ENCODE measurements around the gene MBNL1. TPM values are rescaled to one million over a fixed set of nuclear protein-coding genes. Genes with fewer than 3 reads are reported as not detected.

Gene MBNL1
- total RNA-seq, 1 experiment from 2014 or later = 130 TPM

GRCh38 chr3:152460936-152461335, 192.2 kb downstream of the MBNL1 start:
- DNase-seq (ENCODE audit: extremely low read depth, low read depth) = no peak

GRCh38 chr3:152461460-152461859, 192.7 kb downstream of the MBNL1 start:
- DNase-seq (ENCODE audit: extremely low read depth, low read depth) = no peak

- peak; percentile 21 for DNase-seq (ENCODE audit: extremely low read depth, low read depth)
Observed at GRCh38 chr3:152466784-152467183, 198.1 kb downstream of the MBNL1 start.

- no peak for DNase-seq (ENCODE audit: extremely low read depth, low read depth)
Observed at GRCh38 chr3:152469248-152470025, 200.7 kb downstream of the MBNL1 start.

GRCh38 chr3:152470095-152470494, 201.4 kb downstream of the MBNL1 start:
- DNase-seq (ENCODE audit: extremely low read depth, low read depth) = no peak

GRCh38 chr3:152470893-152471292, 202.2 kb downstream of the MBNL1 start:
- DNase-seq (ENCODE audit: extremely low read depth, low read depth) = no peak

- DNase-seq (ENCODE audit: extremely low read depth, low read depth) = peak; percentile 54
Observed at GRCh38 chr3:152471814-152472671, 203.3 kb downstream of the MBNL1 start.

GRCh38 chr3:152472672-152472954, 203.9 kb downstream of the MBNL1 start:
- no peak for DNase-seq (ENCODE audit: extremely low read depth, low read depth)

- DNase-seq (ENCODE audit: extremely low read depth, low read depth) = peak; percentile 25
Observed at GRCh38 chr3:152474585-152474984, 205.9 kb downstream of the MBNL1 start.

GRCh38 chr3:152477422-152477821, 208.7 kb downstream of the MBNL1 start:
- no peak for DNase-seq (ENCODE audit: extremely low read depth, low read depth)

GRCh38 chr3:152480282-152480953, 211.7 kb downstream of the MBNL1 start:
- no peak for DNase-seq (ENCODE audit: extremely low read depth, low read depth)

- DNase-seq (ENCODE audit: extremely low read depth, low read depth) = no peak
Observed at GRCh38 chr3:152486364-152486763, 217.6 kb downstream of the MBNL1 start.

- no peak for DNase-seq (ENCODE audit: extremely low read depth, low read depth)
Observed at GRCh38 chr3:152488449-152488848, 219.7 kb downstream of the MBNL1 start.

- no peak for DNase-seq (ENCODE audit: extremely low read depth, low read depth)
Observed at GRCh38 chr3:152491922-152492321, 223.2 kb downstream of the MBNL1 start.

- DNase-seq (ENCODE audit: extremely low read depth, low read depth) = no peak
Observed at GRCh38 chr3:152496286-152496685, 227.6 kb downstream of the MBNL1 start.

GRCh38 chr3:152496716-152497115, 228.0 kb downstream of the MBNL1 start:
- no peak for DNase-seq (ENCODE audit: extremely low read depth, low read depth)

GRCh38 chr3:152497457-152497856, 228.7 kb downstream of the MBNL1 start:
- DNase-seq (ENCODE audit: extremely low read depth, low read depth) = no peak

- no peak for DNase-seq (ENCODE audit: extremely low read depth, low read depth)
Observed at GRCh38 chr3:152497890-152498289, 229.2 kb downstream of the MBNL1 start.

GRCh38 chr3:152499791-152500385, 231.2 kb downstream of the MBNL1 start:
- DNase-seq (ENCODE audit: extremely low read depth, low read depth) = no peak

- no peak for DNase-seq (ENCODE audit: extremely low read depth, low read depth)
Observed at GRCh38 chr3:152505926-152506325, 237.2 kb downstream of the MBNL1 start.

GRCh38 chr3:152508705-152509104, 240.0 kb downstream of the MBNL1 start:
- DNase-seq (ENCODE audit: extremely low read depth, low read depth) = peak; percentile 8

Measured in NCI-H460 (cell line).